ENCODE results near the gene ZNF521.

Gene ZNF521

GRCh38 chr18:25125680-25126079, 226.3 kb downstream of the ZNF521 start:
- DNase-seq (ENCODE audit: low read depth) = no peak

DNA sequence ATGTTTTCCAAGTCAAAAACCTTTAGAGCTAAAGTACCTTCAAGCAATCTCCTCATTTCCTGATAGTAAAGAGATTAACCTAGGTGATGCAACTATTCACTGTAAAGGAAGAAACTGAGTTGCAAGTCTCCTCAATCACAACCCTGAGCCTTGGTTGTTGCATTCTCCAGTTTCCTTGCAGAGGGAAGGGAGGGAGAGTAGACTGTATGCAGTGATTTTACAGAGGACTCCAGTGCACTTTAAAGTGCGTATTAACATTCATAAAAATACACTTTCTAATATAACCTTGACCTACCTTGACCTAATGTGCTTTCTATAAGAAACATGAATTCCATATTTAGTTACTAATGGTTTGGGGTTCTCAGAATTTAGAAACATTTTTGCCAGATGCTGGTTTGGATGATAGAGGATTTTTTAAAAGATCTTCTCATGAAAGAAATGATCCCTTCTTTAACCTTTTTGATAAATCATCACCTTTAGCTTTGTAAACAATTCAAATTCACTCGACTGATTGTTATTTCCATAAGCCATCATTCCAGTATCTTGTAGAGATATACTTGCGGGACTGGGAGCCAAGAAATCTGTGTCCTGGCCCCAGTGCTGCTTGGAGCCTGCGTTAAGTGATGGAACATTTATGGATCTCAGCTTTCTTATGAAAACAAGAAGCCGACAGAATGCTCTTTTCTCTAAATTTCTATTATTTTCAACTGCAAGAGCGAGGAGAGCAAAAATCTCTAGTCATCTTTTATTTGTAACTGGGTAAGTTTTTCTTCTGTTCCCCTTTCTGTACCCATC, 228.3 kb downstream of the ZNF521 start:
- no peak for DNase-seq (ENCODE audit: low read depth)

DNA sequence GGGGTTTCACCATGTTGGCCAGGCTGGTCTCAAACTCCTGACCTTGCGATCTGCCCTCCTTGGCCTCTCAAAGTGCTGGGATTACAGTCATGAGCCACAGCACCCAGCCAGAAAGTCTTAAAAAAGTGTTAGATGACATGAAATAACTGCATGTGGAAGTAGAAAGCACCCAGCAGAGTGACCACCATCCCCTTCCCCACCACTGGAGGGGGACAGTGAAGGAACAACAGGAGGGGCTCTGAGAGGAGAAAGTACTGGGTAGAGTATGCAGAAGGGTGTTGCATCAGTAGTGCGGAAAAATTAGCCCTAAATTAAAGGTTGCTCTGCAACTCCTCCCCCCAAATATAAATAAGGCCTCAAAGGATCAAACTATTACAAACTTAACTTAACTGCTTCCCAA, 230.5 kb downstream of the ZNF521 start:
- DNase-seq (ENCODE audit: low read depth) = no peak

DNA sequence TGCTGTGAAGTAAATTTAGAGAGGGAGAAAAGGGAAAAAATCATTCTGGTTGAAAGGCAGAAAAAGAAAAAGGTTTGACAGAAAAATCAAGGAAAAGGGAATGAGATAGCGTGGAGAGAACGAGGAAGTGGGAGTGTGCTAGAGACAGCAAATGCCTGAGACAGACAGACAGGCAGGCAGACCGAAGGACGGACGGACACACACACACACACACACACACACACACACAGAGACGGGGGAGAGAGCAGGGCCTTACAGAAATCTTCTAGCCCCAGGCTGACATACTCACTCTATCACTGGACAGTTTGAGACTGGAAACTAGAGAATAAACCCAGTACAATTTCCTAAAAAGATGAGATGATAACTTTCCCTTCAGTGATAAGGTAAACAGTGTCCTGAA, 238.4 kb downstream of the ZNF521 start:
- DNase-seq (ENCODE audit: low read depth) = no peak

DNA sequence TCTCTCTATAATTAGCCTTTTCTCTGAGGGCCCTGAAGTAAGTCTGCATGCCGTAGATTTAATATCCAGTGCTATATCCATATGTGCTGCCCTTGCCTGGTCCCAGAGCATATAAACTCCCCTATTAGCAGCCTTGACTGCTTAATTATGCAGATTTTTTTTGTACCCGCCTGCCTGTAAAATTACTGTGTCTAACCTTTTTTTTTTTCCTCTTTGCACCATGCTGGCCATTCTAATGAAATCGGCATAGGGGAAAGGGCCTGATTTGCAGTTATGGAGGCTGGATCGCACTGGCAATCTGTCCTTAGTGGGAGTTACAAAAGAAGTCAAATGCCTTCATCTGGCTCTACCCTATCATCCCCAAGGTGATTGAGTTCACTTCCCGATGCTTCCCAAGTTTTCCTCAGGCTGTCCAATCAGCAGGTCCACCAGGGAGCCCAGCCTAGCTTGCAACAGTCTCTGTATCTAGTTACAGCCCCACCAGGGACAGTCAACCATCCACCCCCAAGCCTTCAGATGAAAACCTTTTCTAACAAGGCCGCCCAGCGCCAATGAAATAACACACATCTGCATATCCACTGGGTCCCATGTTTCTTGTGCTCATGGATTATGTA, 239.0 kb downstream of the ZNF521 start:
- DNase-seq (ENCODE audit: low read depth) = no peak

DNA sequence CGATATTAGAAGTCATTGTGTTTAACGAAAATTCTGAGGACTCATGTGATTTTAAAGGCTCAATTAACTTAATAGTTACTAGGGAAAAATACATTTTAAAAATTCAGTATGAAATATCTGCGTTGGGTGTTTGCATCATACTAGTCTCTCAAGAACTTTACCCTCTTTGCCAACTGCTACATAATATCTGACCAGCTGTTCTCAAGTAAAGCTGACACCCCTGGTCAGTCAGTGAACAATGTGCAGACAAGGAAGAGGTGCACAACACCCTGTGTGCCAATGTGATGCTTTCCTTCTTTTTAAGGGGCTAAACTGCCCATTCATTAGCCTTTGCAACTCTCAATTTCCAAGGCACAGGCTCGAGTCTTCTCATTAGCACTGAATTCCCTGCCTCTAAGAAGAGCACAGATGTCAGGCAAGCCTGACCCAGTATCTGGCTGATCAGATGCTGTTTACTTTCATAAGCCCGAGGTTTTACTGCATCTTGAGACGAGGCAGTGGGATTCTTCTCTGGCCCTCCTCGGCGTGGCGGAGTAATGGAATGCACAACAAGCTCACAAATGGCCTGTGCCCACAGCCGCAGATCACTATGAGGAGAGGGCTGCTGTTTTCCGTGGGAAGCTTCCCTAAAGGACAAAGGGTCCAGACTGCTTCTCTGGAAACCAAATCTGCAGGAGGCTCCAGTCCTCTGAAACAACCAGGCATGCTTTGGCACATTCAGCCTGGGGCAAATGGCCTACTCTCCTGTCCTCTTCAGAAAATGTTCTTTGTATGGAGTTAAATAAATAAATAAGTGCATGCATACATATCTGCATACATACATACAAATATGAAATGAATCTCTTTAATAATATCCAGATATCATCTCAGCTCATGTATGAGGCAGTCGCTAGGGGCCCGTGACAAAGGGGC, 240.3 kb downstream of the ZNF521 start:
- DNase-seq (ENCODE audit: low read depth) = no peak

DNA sequence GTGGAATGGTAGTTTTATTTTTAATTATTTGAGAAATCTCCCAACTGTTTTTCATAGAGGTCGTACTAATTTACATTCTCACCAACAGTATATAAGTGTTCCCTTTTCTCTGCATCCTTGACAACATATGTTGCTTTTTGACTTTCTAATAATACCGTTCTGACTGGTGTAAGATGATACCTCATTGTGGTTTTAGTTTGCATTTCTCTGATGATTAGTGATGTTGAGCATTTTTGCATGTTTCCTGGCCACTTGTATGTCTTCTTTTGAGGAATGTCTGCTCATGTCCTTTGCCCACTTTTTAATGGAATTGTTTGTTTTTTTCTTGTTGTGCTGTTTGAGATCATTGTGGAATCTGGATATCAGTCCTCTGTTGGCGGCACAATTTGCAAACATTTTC, 242.5 kb downstream of the ZNF521 start:
- no peak for DNase-seq (ENCODE audit: low read depth)

- DNase-seq (ENCODE audit: low read depth) = no peak
These were observed 248.4 kb downstream of the ZNF521 start for GRCh38 chr18:25103468-25104155.

DNA sequence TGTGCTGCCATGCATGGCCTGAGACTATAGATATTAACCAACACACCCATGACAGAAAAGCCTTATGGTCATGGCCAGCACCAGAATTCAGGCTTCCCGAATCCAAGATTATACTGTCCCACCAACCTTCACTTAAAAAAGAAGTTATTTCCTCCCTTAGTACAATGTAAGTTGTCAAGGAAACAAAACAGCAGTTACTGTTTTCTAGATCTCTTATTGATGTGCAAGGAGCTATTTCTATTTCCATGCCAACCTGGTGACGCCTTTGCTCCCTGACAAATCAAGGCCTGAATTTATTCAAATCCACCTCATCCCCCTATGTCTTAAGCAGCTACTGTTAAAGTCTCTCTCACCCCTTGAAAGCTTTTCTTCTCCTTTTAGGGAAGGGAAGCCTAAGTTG, 249.3 kb downstream of the ZNF521 start:
- DNase-seq (ENCODE audit: low read depth) = no peak

- no peak for DNase-seq (ENCODE audit: low read depth)
These were observed 251.5 kb downstream of the ZNF521 start for GRCh38 chr18:25100418-25100817.

GRCh38 chr18:25099895-25100294, 252.1 kb downstream of the ZNF521 start:
- DNase-seq (ENCODE audit: low read depth) = no peak

GRCh38 chr18:25097569-25098056, 254.4 kb downstream of the ZNF521 start:
- DNase-seq (ENCODE audit: low read depth) = no peak

- no peak for DNase-seq (ENCODE audit: low read depth)
These were observed 254.9 kb downstream of the ZNF521 start for GRCh38 chr18:25097057-25097456.

- DNase-seq (ENCODE audit: low read depth) = no peak
These were observed 258.8 kb downstream of the ZNF521 start for GRCh38 chr18:25093141-25093540.

DNA sequence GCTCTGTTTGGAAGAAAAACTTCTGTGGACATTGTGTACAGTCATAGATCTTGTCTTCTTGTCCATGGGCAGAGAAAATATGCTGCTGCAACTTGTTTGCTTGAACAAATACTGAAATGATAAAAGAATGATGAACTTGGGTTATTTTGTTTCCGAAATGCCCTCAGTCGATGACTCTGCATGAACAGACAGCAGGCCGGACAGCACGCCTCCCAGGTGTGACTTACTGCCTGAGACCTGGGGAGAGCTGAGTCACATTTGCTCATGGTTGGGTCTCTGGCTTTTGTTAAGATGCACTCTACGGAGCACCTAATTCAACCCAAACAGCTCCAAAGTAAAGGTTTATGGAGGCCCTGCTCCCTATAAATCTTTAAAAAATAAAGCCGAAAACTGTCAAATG, 262.5 kb downstream of the ZNF521 start:
- DNase-seq (ENCODE audit: low read depth) = no peak

DNA sequence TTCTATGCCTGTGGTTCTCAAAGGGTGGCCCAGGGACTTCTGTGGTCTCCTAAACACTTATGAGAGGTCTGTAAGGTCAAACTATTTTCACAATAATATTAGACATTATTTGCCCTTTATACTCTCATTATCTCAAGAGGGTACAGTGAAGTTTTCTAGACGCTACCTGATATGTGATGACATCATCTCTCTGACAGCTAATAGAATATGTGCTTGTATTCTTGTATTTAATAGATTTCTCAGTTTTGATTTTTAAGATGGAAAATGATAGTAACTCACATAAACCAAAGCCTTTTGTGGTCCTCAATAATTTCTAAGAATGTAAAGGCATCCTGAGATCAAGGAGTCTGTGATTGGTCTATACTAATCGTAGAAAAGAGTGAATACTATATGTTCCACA, 265.1 kb downstream of the ZNF521 start:
- DNase-seq (ENCODE audit: low read depth) = no peak

DNA sequence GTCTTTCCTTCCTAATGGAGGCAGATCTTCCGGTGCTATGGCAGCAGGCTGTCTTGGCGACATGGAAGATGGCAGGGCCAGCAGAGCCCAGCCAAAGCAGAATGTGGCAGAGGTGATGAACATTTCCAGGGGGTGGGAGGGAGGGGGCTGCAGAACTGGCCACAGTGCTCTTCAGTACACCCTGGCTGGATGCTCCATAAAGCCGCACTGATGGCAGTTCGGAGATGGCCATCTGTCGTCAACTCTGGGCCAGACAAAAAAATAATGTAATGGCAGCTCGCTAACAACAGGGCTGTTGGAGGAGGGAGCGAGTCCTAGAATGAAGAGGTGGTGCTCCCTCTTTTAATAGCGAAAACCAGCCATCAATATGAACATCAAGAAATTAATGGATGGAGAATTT, 271.0 kb downstream of the ZNF521 start:
- DNase-seq (ENCODE audit: low read depth) = no peak

- no peak for DNase-seq (ENCODE audit: low read depth)
These were observed 271.8 kb downstream of the ZNF521 start for GRCh38 chr18:25080211-25080610.

DNA sequence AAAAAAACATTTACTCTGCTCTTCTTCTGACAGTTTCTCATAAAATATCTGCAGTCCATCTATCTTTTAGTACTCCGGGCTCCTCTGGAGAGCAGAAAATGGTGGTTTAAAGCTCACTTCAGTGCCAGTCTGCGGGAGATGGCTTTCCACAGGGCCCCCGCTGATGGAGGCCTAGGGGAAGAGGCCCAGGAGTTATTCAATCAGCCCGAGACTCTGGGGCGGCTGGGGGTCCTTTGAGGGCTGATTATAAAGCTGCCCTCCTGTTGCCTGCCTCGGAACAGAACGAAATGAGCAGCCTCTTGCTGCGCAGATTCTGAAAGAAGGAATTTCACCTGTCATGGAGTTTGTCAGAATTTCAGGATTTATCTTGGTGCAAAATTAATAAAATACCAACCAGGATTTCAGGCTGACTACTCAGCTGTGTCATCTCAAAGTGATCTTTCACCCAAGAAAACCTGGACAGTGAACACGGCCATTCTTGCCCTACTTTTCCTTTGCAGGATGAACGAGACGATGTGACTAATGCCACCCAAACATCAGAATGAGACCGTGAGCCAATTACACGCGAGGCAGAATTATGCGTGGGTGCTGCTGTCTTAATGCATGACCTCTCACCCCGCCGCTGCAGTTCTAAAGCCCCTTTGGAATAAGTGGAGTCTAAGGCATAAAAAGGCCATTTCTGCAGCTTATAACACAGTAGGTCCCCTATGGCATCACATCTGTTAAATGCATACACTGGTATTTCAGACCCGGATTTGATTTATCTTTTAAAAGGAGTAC, 273.8 kb downstream of the ZNF521 start:
- DNase-seq (ENCODE audit: low read depth) = no peak

DNA sequence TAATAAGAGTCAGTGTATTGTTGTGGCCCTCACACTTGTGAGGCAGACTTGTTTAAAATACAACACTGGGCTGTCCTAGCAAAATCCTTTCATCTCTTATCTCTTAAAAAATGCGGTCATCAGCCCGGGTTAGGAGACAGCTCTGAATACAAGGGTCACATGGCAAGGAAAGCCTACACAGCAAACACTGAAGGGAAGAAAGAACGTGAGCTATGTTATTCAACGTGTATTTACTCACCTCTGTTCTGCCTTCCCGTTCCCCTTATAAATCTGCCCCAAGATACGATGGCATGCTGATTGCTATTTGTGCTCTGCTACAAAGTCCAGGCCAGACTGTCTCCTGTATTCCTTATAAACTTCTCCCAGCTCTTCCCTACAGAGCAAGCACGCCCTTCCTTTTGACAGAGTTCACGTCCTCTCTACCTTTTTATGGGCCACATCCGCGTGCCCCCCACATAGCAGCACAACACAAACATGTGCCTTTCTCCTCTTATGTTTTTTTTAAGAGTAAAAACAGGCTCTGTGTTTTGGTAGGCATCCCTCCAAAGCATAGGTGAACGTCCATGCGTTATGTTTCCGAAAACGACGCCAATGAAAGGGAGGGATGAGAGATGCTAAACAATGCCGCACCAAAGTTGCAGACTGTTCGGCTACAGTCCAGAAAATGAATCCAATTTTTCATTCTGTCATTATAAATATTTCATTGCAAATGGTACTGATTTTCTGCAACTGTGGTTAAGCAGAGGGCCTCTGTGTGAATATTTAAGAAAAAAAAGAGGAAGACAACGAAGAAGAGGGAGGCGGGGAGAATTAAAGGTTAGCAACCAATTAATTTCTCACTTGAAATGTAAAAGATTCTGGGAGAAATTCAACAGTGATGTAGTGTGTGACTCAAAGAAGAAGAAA, 274.7 kb downstream of the ZNF521 start:
- no peak for DNase-seq (ENCODE audit: low read depth)

Measured in activated gamma-delta T cell treated with anti-CD3 and anti-CD28 coated beads, Interleukin-2, amount 50 U/mL, for 16 hours (primary cell).